Adipose tissue (tissue), 3 donors: Measurements from ENCODE around the gene GLIPR2. TPM values are rescaled to one million over a fixed set of nuclear protein-coding genes. Genes with fewer than 3 reads are reported as not detected.
"Not testable (repeated sequence)": the region's sequence is repeated elsewhere in the genome, so short reads cannot be mapped to it uniquely, and the experiment has no call there.

Experiments used
- H3K27ac ChIP-seq: one replicate; pipeline ENCODE4 v1.5.1; 2013; ENCODE audit warnings: low read depth, low read length
- WGBS, 3 donors: extraction: QIAGEN DNeasy Blood & Tissue Kit; methylation state at CpG; one replicate each; pipeline ENCODE4 v1.1.7; 2013; 5-methylcytosine and 5-hydroxymethylcytosine counted together
- polyA plus RNA-seq, 3 donors: library from polyadenylated mRNA; stranded (reverse); fragments of 200-250 nt; gene quantifications; one replicate each; pipeline ENCODE4 v1.2.3, GENCODE V29; 2013
- donor health status: healthy with polysubstance abuse.
- donor health status: Bipolar disorder and iron deficiency.
- donor health status: healthy.

Gene GLIPR2
- polyA plus RNA-seq, 3 donors: 4.0 to 67.7 (median 43.7) TPM

DNA sequence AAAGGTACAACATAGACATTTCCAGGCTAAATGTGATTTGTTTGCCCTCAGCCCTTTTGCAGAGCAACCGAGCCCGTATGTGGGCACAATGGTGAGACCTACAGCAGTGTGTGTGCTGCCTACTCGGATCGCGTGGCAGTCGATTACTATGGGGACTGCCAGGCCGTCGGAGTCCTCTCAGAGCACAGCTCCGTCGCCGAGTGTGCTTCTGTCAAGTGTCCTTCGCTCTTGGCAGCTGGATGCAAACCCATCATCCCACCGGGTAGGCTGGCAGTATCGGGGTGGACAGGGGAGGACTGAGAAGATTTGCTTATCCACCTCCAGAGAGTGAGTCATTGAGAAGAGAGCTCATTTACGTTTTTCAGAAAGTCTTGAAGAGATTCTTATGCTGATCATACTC lies 17.8 kb upstream of the GLIPR2 start:
- 83 to 91% (median 88%) methylated on average over 15 of the region's 15 CpGs for WGBS, 3 donors
- no peak overlapping the region for H3K27ac ChIP-seq

DNA sequence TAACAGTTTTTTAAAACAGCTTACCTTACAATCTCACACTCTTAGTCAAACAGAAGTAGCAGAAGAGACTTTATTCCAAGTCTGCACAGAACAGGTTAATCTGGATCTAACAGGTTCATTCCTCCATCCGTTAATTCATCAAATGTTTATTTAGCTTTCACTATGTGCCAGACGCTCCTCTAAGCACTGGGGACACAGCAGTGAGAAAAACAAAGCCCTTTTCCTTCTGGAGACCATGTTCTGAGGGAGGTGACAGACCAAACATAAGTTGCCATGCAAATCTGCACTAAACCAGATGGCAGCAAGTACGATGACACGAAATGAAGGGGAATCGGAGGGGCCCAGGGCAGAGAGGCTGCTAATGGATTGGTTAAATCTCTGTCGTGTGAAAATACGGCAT lies 17.1 kb upstream of the GLIPR2 start:
- H3K27ac ChIP-seq: no peak overlapping the region
- 78 to 92% (median 89%) methylated on average over 7 of the region's 7 CpGs for WGBS, 3 donors

DNA sequence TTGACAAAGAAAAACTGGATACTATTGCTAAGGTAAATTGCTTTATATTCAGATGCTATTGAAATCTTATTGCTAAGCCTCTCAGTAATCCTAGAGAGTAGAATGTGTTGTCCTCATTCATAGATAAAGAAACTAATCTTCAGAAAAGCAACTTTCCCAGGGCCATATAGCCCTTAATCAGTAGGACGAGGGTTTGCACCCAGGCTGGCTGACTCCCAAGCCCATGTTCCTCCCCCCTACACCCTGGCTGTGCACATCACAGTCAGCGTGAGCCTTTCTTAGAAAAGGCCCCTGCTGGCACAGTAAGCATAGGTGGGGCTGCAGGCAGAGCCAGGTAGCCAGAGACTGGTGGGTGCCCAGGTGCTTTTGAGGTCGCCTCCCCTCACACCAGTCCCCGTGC lies 15.8 kb upstream of the GLIPR2 start:
- WGBS, 3 donors: 88 to 96% (median 93%) methylated on average over 4 of the region's 4 CpGs
- H3K27ac ChIP-seq: no peak overlapping the region

DNA sequence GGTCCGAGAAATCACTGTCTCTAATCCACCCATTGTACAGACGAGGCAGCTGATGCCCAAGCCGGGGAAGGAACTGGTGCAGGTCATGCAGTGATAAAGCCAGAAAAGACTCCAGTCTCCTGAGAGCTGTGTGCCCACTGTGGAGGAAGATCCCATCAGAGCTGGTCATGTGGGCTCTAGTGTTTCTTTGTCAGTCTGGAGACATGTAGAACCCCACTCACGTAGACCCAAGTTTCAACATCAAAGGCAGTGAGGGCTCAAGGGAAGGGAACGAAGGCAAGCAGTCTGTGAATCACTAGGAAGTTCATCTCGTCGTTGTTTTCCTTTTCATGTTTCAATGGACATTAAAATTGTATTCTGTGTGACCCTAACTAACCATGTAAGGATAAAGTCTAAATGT lies 14.6 kb upstream of the GLIPR2 start:
- 75 to 85% (median 81%) methylated on average over 7 of the region's 7 CpGs for WGBS, 3 donors
- no peak overlapping the region for H3K27ac ChIP-seq

DNA sequence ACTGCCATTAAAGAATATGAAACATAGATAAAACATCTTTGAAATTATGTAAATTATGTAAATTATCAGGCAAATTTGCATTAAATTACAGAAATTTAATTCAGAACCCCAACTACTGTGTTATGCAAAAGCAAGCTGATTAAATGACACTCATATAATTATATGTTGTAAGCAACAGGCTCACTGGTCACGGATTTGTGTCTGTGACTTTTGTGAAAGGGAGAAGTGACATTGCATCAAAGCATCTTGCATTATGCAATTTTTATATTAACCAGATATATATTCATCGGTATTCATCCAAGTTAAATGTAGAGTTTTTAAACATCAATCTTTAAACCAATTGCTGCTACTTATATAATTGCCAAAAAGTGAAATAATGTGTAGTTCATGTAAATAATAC lies 13.0 kb upstream of the GLIPR2 start:
- H3K27ac ChIP-seq: no peak overlapping the region
- WGBS, 3 donors: 63 to 92% (median 67%) methylated on average over 2 of the region's 2 CpGs

DNA sequence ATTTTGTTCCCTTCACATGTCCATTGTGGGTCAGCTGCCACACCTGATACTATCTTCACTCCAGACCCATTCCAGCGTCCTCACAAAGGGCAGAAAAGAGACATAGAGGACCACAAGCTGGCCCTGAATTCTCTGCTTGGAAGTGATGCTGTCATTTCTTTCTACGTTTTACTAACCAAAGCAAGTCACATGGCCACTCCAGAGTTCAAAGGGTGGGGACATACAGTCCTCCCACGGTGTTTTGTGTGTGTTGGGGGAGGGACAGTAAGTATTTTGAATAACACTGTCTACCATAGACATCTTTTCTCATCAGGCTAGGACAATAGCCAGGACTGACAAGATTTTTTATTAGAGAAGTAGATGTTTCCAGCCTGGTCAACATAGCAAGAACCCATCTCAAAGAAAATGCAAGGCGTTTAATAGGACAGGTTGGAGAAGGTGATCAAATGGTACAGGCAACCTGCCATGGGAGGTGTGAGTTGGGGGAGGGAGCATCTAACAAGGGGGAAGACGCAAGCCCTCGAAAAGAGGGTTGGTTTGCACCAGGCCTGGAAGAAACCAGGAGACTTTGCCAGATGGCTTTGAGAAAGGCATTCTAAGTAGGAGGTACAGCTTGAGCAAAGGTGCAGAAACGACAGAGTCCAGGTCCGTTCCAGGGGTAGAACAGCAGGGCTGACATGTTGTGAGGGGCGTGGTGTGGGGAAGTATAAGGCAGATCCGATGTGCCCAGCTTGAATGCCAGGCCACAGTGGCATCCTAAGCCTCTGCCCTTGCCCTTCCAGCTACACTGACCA lies 11.3 kb upstream of the GLIPR2 start:
- WGBS, 3 donors: 78 to 82% (median 80%) methylated on average over 10 of the region's 10 CpGs
- no peak overlapping the region for H3K27ac ChIP-seq

DNA sequence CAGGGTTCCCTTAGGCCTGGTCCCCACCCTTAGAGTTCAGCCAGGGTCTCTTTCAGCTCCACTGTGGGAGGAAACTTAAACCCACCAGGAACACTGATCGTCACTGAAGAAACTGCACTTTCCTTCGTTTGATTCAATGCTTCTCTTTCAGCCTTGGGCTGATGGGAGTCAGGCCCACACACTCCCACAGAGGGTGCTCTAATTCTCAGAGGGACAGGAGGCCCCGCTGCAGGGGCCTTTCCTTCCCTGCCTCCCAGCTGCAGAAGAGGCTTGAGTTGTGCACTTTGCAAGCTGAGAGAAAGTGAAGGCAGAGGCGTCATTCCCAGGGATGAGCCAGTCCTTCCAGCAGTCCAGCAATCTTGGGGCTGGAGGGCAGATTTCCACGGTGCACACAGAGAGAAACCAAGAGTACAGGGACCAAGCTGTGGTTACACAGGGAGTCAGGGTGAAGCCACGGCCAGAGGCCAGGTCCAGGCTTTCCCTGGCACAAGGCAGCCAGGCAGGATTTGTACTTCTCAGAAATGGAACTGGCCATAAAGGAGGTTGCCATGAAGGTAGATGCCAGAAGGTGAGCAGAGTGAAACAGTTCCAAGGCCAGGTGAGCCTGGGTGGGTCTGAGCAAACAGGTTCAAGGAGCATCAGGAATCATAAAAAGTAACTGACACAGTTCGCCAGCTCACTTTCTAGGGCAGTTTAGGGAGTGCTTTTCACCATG lies 10.4 kb upstream of the GLIPR2 start:
- H3K27ac ChIP-seq: no peak overlapping the region
- WGBS, 3 donors: 53 to 62% (median 60%) methylated on average over 7 of the region's 7 CpGs

DNA sequence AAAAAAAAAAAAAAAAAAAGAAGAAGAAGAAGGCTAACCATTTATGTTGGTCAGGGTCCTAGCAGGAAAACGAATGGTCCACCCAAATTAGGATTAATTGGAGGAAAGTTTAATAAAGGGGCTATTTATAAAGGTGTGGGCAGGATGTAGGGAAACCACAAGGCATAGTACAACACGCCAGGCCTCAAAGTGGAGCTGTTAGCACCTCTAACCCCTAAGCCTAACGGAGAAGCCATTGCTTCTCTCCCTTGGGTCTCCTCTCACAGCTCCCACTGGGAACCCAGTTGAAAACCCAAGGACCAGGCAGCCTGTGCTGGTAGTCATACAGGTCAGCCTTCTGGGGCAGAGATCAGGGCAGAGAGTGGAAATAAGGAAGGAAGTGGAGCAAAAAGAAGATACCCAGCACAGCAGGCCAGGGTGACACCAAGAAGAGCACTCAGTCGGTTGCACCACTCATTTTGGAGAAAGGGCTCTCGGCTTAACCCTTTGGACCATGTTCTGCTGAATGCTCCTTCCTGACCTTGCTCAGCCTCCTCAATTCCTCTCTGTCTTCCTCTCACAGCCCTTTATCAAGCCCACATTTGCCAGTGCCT lies 8.8 kb upstream of the GLIPR2 start:
- 44 to 80% (median 53%) methylated on average over 5 of the region's 5 CpGs for WGBS, 3 donors
- H3K27ac ChIP-seq: no peak overlapping the region

DNA sequence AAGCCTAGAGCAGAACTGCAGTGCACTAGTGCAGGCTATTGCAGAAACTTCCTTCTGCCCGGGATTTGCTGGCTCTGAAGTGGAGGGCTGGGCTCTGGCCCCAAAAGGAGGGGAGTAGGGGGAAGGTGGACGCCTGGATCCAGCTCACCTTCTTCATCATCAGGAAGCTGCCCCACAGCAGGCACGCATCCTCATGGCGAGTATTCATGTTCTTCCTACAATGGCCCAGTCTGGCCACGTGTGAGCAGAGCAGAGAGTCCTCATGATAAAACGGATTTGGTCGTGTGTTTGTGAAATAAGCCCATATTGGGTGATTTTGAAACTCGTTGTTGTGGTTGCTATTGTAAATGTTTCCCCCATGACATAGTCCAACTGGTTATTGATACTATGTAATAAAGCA lies 8.2 kb upstream of the GLIPR2 start:
- 44 to 72% (median 54%) methylated on average over 8 of the region's 8 CpGs for WGBS, 3 donors
- H3K27ac ChIP-seq: no peak overlapping the region

DNA sequence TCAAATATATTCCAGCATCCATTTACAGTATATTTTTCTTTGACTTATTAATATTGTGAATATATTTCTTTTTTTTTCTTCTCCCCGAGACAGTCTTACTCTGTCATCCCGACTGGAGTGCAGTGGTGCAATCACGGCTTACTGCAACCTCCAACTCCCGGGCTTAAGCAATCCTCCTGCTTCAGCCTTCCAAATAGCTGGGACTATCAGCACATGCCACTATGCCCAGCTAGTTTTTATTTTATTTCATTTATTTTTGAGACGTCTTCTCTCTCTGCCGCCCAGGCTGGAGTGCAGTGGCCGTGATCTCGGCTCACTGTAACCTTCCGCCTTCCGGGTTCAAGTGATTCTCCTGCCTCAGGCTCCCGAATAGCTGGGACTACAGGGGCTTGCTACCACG lies 7.4 kb upstream of the GLIPR2 start:
- 73 to 89% (median 76%) methylated on average over 12 of the region's 12 CpGs for WGBS, 3 donors
- H3K27ac ChIP-seq: no peak overlapping the region

DNA sequence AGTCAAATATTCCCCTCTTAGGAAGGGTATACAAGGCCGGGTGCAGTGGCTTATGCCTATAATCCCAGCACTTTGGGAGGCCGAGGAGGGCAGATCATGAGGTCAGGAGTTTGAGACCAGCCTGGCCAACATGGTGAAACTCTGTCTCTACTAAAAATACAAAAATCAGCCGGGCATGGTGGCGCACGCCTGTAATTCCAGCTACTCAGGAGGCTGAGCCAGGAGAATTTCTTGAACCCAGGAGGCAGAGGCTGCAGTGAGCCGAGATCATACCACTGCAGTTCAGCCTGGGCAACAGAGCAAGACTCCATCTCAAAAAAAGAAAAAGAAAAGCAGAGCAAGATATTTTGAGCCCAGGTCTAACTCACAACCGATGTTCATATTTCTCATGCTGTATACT lies 4.9 kb upstream of the GLIPR2 start:
- WGBS, 3 donors: 92 to 95% (median 94%) methylated on average over 7 of the region's 7 CpGs
- H3K27ac ChIP-seq: not testable (repeated sequence)

DNA sequence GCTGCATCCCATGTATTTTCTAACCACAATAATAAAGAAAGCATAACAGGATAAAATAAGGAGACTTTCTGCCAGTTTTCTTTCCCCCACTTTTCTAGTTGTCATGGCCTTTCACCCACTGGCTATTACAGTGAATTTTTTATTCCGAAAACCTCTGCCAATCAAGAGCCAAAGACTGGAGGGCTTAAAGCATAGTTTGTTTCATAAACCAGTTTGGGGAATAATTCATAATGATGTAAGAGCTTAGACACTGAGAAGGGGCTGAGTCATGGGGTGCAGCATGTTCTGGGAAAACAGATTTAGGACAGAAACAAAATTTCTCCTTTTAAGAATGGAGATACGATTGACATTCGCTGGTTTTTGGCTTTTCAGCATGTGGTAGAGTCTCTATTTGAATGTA lies 4.4 kb upstream of the GLIPR2 start:
- WGBS, 3 donors: 66 to 79% (median 76%) methylated on average over 3 of the region's 3 CpGs
- H3K27ac ChIP-seq: no peak overlapping the region

DNA sequence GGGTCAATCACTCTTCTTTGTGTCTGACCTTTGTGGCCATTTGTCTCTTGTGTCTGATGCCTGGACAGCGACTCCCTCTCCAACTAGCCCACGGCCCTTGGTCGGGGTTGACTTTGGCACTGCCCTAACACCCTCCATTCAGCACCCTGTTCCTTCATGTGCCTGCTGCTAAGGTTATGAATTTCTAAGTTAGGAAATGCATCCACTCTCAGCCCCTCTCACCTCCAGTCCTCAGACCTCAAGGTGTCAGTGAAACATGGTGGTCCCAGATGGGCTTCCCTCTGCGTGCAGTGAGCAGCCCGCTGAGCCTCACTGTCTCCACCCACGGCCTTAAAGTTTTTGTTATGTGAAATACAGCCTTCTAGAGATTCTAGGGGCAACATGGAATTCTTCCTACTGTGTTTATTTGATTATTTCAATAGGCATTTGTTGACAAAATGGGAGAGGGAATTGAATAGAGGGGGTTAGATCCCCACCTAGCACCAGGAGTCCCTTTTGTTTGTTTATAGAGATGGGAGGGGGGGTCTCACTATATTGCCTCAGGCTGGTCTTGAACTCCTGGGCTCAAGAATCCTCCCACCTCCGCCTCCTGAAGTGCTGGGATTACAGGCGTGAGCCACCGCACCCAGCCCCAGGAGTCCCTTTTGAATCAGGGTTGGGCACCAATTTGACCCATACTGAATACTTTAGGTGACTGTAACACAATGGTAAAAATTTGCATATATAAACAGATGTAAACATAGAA lies 1.6 kb upstream of the GLIPR2 start:
- H3K27ac ChIP-seq: no peak overlapping the region
- 67 to 92% (median 91%) methylated on average over 9 of the region's 9 CpGs for WGBS, 3 donors

DNA sequence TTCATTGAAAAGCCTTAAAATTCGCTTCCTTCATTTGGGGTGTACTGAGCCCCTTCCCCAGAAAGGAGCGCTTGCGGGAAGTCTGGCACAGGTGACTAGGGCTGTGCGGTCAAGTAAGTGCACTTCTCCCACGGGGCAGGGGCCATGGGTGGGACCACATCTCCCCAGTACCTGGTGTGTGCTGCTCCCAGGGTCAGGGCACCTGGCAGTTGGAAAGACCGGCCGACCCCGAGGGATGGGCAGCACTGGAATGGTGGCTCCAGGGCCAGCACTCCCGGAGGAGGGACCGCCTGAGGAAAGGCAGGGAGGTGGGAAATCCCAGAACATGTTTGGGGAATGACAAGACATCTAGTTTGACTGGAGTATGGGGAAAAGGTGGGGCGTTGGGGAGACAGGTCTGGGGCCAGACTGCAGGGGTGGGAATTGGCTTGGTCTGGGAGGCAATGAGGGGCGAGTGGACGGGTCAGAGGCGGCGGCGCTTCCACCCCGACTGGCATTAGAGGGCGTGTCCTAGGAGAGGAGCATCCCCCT lies 727 bp upstream of the GLIPR2 start:
- WGBS, 3 donors: 9 to 20% (median 16%) methylated on average over 15 to 18 of the region's 18 CpGs
- no peak overlapping the region for H3K27ac ChIP-seq

DNA sequence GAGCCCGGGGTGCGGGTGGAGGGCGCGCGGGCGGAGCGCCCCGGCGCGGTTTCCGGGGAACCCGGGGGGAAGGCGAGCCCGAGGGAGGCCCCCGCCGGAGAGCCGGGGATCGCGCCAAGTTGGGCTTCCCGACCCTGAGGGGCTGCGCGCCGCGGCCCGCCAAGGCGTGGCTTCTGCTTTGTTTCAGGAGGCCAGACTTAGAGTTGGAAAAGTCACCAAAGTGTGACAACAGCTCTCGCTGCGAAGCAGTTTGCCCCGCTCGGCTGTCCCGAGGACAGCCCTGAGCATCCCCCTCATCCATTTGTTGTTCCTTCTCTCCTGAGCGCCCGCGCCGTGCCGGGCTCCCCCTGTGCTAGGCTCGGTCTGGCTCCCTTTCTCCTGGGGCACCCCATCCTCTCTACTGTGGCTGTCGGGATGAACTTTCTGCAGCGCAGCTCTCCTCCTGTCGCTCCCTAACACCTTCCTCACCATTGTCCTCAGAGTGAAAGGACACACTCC lies 410 bp downstream of the GLIPR2 start:
- 1% methylated on average over 33 to 40 of the region's 40 CpGs for WGBS, 3 donors
- no peak overlapping the region for H3K27ac ChIP-seq

DNA sequence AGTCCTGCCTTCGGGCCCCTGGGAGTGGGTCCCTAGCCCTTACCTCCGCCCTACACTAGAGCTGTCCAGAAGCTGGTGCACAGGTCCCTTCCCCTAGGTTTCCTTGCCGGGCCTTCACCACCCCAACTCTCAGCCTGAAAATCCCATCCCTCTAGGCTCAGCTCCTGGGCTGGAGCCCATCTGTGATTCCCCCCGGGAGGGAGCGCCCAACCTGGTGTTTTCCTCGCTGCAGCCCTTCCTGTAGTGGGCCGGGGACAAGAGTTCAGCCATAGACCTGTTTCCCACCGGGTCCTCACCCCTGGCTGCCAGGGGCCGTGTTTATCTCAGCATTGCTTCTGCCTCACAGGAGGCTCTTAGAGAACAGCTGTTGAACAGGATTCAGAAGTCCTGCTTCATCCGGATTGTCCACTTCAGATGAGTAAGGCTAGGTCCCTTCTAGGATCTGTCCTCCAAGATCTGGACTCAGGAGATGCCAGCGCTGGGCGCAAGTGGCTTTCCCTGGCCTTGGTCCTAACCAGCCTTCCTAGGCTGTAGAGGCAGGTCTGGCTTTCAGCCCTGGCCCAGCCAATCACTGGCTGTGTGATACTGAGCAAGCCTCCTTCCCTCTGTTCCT lies 965 bp downstream of the GLIPR2 start:
- H3K27ac ChIP-seq: no peak overlapping the region
- WGBS, 3 donors: 31 to 40% (median 33%) methylated on average over 12 of the region's 12 CpGs

DNA sequence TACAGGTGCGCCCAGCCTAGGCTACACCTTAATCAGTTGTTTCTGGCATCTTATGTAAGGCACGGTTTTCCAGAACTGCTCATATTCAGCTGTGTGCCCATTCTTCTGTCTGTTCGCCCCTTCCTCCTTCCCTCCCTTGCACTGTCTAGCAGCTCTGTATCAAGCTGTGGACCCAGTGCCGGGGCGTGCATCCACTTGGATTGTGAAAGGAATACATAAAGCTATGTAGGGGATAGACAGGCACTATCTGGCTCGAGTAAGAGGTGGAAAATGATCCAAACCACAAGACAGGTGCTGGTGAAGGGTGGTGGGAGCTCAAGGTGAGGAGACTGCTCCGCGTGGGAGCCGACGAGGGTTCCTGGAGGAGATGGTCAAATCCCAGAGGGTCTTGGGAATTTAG lies 2.0 kb downstream of the GLIPR2 start:
- H3K27ac ChIP-seq: no peak overlapping the region
- WGBS, 3 donors: 92 to 97% (median 96%) methylated on average over 10 of the region's 10 CpGs

DNA sequence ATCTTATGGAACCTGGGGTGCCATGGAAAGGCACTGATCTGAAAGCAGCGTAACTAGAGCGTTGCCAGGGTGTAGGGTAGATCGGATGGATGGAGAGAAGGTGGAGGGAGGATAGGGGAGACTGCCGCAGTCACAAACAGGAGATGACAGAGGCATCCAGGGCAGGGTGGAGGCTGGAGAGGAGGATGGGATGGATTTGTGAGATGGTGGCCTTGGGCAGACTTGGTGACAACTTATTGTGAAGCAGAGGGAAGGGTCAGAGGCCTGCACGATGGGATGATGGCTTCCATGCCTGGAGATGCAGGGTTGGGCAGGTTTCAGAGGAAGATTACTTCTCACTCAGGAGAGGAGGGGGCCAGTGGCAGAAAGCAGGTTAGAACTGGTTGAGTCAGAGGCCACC lies 2.4 kb downstream of the GLIPR2 start:
- no peak overlapping the region for H3K27ac ChIP-seq
- 88 to 95% (median 93%) methylated on average over 5 of the region's 5 CpGs for WGBS, 3 donors
